HepG2 (cell line): ENCODE results near the gene HORMAD2. TPM values are rescaled to one million over a fixed set of nuclear protein-coding genes. Genes with fewer than 3 reads are reported as not detected.

ENCODE experiments used
- ATAC-seq: fragments of 200-7000 bp; cut with Tn5 transposase; 3 replicates; pipeline ENCODE4 v1.9.1; 2020; ENCODE audit warnings: mild to moderate bottlenecking, moderate library complexity
- BruUV-seq: library from RNA; stranded (reverse); fragments of 400-500 nt; replicated peaks from 2 replicates; lab custom pipeline; 2021; lab: Mats Ljungman, UMichigan
- CTCF ChIA-PET: fragments of 300-600 bp; formaldehyde crosslinking; extraction: SDS; loops from one replicate; lab custom pipeline; 2021; ENCODE audit warnings: low total read pairs, inconsistent platforms, low intra/inter-chr PET ratio; lab: Yijun Ruan, JAX
- POLR2A ChIA-PET: fragments of 350-600 bp; sonication (Branson Sonifier 250); formaldehyde crosslinking; loops from one replicate; lab custom pipeline; 2020; ENCODE audit warnings: antibody characterized with exemption, inconsistent platforms; lab: Yijun Ruan, JAX
- DNase-seq: peaks from one replicate; pipeline ENCODE4 v3.0.0-alpha.2; 2015; ENCODE audit warnings: low spot score
- FAIRE-seq: peaks from 3 replicates; lab custom pipeline; 2011; peaks lifted over from hg19 to GRCh38; lab: Jason Lieb, UNC
- H2AFZ ChIP-seq: one replicate; pipeline ENCODE4 v1.6.1; 2011; ENCODE audit warnings: low read length, inconsistent platforms
- H3K27ac ChIP-seq: fragments of 300-600 bp; 3 replicates; pipeline ENCODE4 v1.8.0; 2011; ENCODE audit warnings: mixed run types, mild to moderate bottlenecking, mixed read lengths, low read length, inconsistent platforms; ENCODE audit not compliant: insufficient read depth; ENCODE audit errors: extremely low read length
- H3K27me3 ChIP-seq, 2 experiments: fragments of 200-600 bp in 1 of 2; 2 replicates in 1 of 2; 3 replicates in 1 of 2; pipeline versions ENCODE4 v1.6.0 to v1.8.0; 2011; ENCODE audit warnings: low read length in 2 of 2, mild to moderate bottlenecking in 2 of 2, moderate library complexity in 2 of 2, inconsistent platforms in 1 of 2; ENCODE audit not compliant: insufficient read depth in 2 of 2, control insufficient read depth in 1 of 2
- H3K36me3 ChIP-seq, 2 experiments: fragments of 200-600 bp in 1 of 2; replicated peaks in 1 of 2; 2 replicates in 1 of 2; 3 replicates in 1 of 2; pipeline versions ENCODE4 v1.5.1 to v1.8.0; 2011; ENCODE audit warnings: low read length in 2 of 2, inconsistent platforms in 1 of 2; ENCODE audit not compliant: insufficient read depth in 2 of 2, control insufficient read depth in 1 of 2
- H3K4me1 ChIP-seq: 2 replicates; pipeline ENCODE4 v1.5.1; 2012; ENCODE audit warnings: low read length, inconsistent platforms; ENCODE audit not compliant: insufficient read depth
- H3K4me2 ChIP-seq: 2 replicates; pipeline ENCODE4 v1.6.0; 2011; ENCODE audit warnings: low read depth, low read length, inconsistent platforms
- H3K4me3 ChIP-seq, 3 experiments: fragments of 200-600 bp in 1 of 3; sonication (generic), shearing (Covaris generic) in 1 of 3; replicated peaks in 1 of 3; 2 replicates each; pipeline ENCODE4 v1.5.1; 2011 to 2016; ENCODE audit warnings: low read length in 3 of 3, inconsistent platforms in 2 of 3, low read depth in 2 of 3, mild to moderate bottlenecking in 2 of 3, control low read depth in 1 of 3, mixed read lengths in 1 of 3; ENCODE audit not compliant: insufficient read depth in 1 of 3
- H3K79me2 ChIP-seq: one replicate; pipeline ENCODE4 v1.6.1; 2011; ENCODE audit warnings: low read length, inconsistent platforms; ENCODE audit not compliant: insufficient read depth
- H3K9ac ChIP-seq: 2 replicates; pipeline ENCODE4 v1.6.0; 2011; ENCODE audit warnings: mild to moderate bottlenecking, low read depth, low read length, inconsistent platforms; ENCODE audit not compliant: insufficient read depth
- H3K9me3 ChIP-seq: 2 replicates; pipeline ENCODE4 v1.5.1; 2012; ENCODE audit warnings: mild to moderate bottlenecking, low read length
- H4K20me1 ChIP-seq: 2 replicates; pipeline ENCODE4 v1.6.0; 2011; ENCODE audit warnings: inconsistent platforms, mild to moderate bottlenecking, low read length, moderate library complexity; ENCODE audit not compliant: insufficient read depth
- FOXP1 ChIP-seq, 2 experiments: fragments of 450-650 bp in 1 of 2; IDR thresholded peaks; 2 replicates each; pipeline ENCODE4 v1.6.1; 2017 to 2018; ENCODE audit warnings: antibody characterized with exemption in 1 of 2
- KMT2B ChIP-seq: IDR thresholded peaks from 2 replicates; pipeline ENCODE4 v1.6.1; 2016; ENCODE audit warnings: missing genetic modification reagents, missing compliant biosample characterization
- MED1 ChIP-seq: sonication (generic); formaldehyde crosslinking; IDR thresholded peaks from 2 replicates; pipeline ENCODE4 v1.4.0; 2020; ENCODE audit warnings: missing genetic modification reagents
- MEF2D ChIP-seq: sonication (generic); formaldehyde crosslinking; IDR thresholded peaks from 2 replicates; pipeline ENCODE4 v1.5.1; 2020; ENCODE audit warnings: mild to moderate bottlenecking, missing genetic modification reagents
- REXO4 ChIP-seq: sonication (generic); formaldehyde crosslinking; IDR thresholded peaks from 2 replicates; pipeline ENCODE4 v1.8.0; 2022; ENCODE audit warnings: missing genetic modification reagents, mild to moderate bottlenecking, borderline replicate concordance
- SAP130 ChIP-seq: IDR thresholded peaks from 2 replicates; pipeline ENCODE4 v1.6.1; 2016; ENCODE audit warnings: low read depth
- SKI ChIP-seq: fragments of 450-650 bp; IDR thresholded peaks from one replicate; pipeline ENCODE4 v1.6.1; 2018; ENCODE audit warnings: mild to moderate bottlenecking; ENCODE audit not compliant: partially characterized antibody
- SOX5 ChIP-seq: IDR thresholded peaks from 2 replicates; pipeline ENCODE4 v1.6.1; 2016; ENCODE audit warnings: borderline replicate concordance
- TEAD3 ChIP-seq: optimal IDR thresholded peaks from 2 replicates; pipeline ENCODE3; 2016; ENCODE audit warnings: borderline replicate concordance
- YEATS2 ChIP-seq: sonication (generic); formaldehyde crosslinking; IDR thresholded peaks from 2 replicates; pipeline ENCODE4 v1.4.0; 2020; ENCODE audit warnings: missing genetic modification reagents, borderline replicate concordance
- ZNF670 ChIP-seq: sonication (generic); formaldehyde crosslinking; IDR thresholded peaks from 2 replicates; pipeline ENCODE4 v1.8.0; 2022; ENCODE audit warnings: mild to moderate bottlenecking, missing genetic modification reagents, borderline replicate concordance
- WGBS: methylation state at CpG from one replicate; pipeline ENCODE4 v1.1.6; 2017; ENCODE audit warnings: low lambda C conversion rate; 5-methylcytosine and 5-hydroxymethylcytosine counted together
- in situ Hi-C: cut with HindIII; loops from 2 replicates; pipeline ENCODE4 v1.10.0; 2017; ENCODE audit warnings: low pct_unique_long_range_greater_than_20kb; ENCODE audit not compliant: extremely low pct_ligation_motif_present
- intact Hi-C: fragments of 100-400 bp; cut with micrococcal nuclease; formaldehyde crosslinking; loops from one replicate; pipeline ENCODE4 v1.10.0; 2022; ENCODE audit not compliant: unreplicated experiment
- polyA plus RNA-seq, 8 experiments: library from polyadenylated mRNA; depleted of rRNA in 3 of 8; stranded (reverse) in 7 of 8; unstranded in 1 of 8; fragments of >200 nt; fragmentation: Illumina TruSeq in 4 of 8; extraction: Trizol in 4 of 8; gene quantifications; 2 replicates each; pipeline versions ENCODE4 v1.2.1 to v1.2.3, GENCODE V29; 2011 to 2016; ENCODE audit warnings: low read depth in 4 of 8, missing spikeins in 1 of 8, mixed read lengths in 1 of 8; ENCODE audit not compliant: insufficient read depth in 1 of 8
- total RNA-seq, 5 experiments: library from RNA; depleted of rRNA; stranded (reverse); fragments of >200 nt; fragmentation: Illumina TruSeq; extraction: Trizol; gene quantifications; 2 replicates each; pipeline ENCODE4 v1.2.3, GENCODE V29; 2016; ENCODE audit warnings: low read depth in 1 of 5
- TF ChIP-seq, protein P1 (sequence below): sonication (generic); formaldehyde crosslinking; IDR thresholded peaks from 2 replicates; pipeline ENCODE4 v1.5.0; 2020; ENCODE audit warnings: mild to moderate bottlenecking, missing genetic modification reagents
- TF ChIP-seq, protein P2 (sequence below): sonication (generic); formaldehyde crosslinking; IDR thresholded peaks from 2 replicates; pipeline ENCODE4 v1.5.0; 2020; ENCODE audit warnings: mild to moderate bottlenecking, missing genetic modification reagents, borderline replicate concordance
- TF ChIP-seq, protein P3 (sequence below): sonication (generic); formaldehyde crosslinking; IDR thresholded peaks from 2 replicates; pipeline ENCODE4 v1.4.0; 2020; ENCODE audit warnings: mild to moderate bottlenecking, missing genetic modification reagents

Gene HORMAD2
- total and polyA plus RNA-seq, 2 of the 13 experiments (the other 11 are each of a cell fraction or from before 2014, with no cell fraction given) = not detected

DNA sequence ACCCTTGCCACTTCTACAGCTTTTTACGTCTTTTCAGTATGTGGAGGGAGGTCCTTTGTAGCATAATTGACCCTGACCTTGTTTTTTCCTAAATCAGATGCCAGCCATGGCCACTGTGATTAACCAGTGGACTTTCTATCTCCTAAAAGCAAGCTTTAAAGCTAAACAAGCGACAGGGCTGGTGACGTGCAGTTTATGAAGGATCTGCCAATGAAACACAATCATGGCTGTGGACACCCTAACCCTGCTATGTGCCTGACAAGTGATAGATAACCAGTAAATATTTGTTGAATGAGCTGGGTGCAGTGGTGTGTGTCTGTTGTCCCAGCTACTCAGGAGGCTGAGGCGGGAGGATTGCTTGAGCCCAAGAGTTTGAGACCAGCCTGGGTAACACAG is 102.1 kb downstream of the HORMAD2 start:
- Histone ChIP-seq H3K9ac (no peak overlapping the region), H3K4me3 (no peak overlapping the region), H3K4me1 (peaks cover 47% of the 10 kb centered on the region), H3K79me2 (no peaks in the 10 kb centered on the region), H3K4me2 (no peak overlapping the region), H3K36me3 (no peaks in the 10 kb centered on the region), H2AFZ (no peak overlapping the region), H4K20me1 (no peaks in the 10 kb centered on the region), H3K27ac (no peak overlapping the region), H3K9me3 (no peaks in the 10 kb centered on the region), H3K27me3 (no peaks in the 10 kb centered on the region; a peak in 1 of 5 replicates)
- BruUV-seq = no TSS peak
- intact Hi-C loops (no loop called here), in situ Hi-C loops (no loop called here)
- peak; percentile 39 for DNase-seq
- ChIA-PET POLR2A (interaction anchor here (1.3 kb wide), 1 partner anchor 13 kb away, joined by 4 read pairs; no protein-coding TSS in a partner anchor), CTCF (no interaction called here)
- ATAC-seq = peak; percentile 55; the same call in 2 of the 3 replicates
- no peak for FAIRE-seq
- 49% methylated on average over 4 of the region's 4 CpGs for WGBS
- no peak for TF ChIP-seq YEATS2
- peak; percentile 33 for TF ChIP-seq TEAD3 (CRISPR knock-in tag)
- TF ChIP-seq, protein P1, sequence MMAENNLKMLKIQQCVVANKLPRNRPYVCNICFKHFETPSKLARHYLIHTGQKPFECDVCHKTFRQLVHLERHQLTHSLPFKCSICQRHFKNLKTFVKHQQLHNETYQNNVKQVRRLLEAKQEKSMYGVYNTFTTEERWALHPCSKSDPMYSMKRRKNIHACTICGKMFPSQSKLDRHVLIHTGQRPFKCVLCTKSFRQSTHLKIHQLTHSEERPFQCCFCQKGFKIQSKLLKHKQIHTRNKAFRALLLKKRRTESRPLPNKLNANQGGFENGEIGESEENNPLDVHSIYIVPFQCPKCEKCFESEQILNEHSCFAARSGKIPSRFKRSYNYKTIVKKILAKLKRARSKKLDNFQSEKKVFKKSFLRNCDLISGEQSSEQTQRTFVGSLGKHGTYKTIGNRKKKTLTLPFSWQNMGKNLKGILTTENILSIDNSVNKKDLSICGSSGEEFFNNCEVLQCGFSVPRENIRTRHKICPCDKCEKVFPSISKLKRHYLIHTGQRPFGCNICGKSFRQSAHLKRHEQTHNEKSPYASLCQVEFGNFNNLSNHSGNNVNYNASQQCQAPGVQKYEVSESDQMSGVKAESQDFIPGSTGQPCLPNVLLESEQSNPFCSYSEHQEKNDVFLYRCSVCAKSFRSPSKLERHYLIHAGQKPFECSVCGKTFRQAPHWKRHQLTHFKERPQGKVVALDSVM = peak; percentile 79
- no peak for TF ChIP-seq KMT2B
- no peak for TF ChIP-seq MEF2D (CRISPR knock-in tag)
- TF ChIP-seq, protein P2, sequence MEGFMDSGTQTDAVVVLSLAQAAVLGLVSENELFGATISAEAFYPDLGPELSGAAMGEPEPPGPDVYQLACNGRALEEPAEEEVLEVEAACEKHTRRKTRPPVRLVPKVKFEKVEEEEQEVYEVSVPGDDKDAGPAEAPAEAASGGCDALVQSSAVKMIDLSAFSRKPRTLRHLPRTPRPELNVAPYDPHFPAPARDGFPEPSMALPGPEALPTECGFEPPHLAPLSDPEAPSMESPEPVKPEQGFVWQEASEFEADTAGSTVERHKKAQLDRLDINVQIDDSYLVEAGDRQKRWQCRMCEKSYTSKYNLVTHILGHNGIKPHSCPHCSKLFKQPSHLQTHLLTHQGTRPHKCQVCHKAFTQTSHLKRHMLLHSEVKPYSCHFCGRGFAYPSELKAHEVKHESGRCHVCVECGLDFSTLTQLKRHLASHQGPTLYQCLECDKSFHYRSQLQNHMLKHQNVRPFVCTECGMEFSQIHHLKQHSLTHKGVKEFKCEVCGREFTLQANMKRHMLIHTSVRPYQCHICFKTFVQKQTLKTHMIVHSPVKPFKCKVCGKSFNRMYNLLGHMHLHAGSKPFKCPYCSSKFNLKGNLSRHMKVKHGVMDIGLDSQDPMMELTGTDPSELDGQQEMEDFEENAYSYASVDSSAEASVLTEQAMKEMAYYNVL (CRISPR knock-in tag) = no peak
- TF ChIP-seq SKI = no peak
- no peak for TF ChIP-seq REXO4
- peak; percentile 34; the same call in 1 of the 2 replicates for TF ChIP-seq MED1
- peak; percentile 25; the same call in 1 of the 2 replicates for TF ChIP-seq SAP130 (CRISPR knock-in tag)
- TF ChIP-seq ZNF670 = no peak
- TF ChIP-seq FOXP1 (IDR thresholded peaks at IDR 0.05) = no peak
- peak; percentile 21; the same call in 1 of the 2 replicates for TF ChIP-seq FOXP1 (CRISPR knock-in tag; IDR thresholded peaks at IDR 0.05)
- TF ChIP-seq, protein P3, sequence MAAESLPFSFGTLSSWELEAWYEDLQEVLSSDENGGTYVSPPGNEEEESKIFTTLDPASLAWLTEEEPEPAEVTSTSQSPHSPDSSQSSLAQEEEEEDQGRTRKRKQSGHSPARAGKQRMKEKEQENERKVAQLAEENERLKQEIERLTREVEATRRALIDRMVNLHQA (CRISPR knock-in tag) = no peak
- TF ChIP-seq SOX5 (CRISPR knock-in tag) = peak; percentile 13; the same call in 1 of the 2 replicates
- TF ChIP-seq, all 625 proteins: peak for 6
